HG02642 (cell line): ENCODE results near the gene CPM.
"Not testable (repeated sequence)": the region's sequence is repeated elsewhere in the genome, so short reads cannot be mapped to it uniquely, and the experiment has no call there.

Source experiments
- ATAC-seq: cut with Tn5 transposase; IDR thresholded peaks from one replicate; pipeline ENCODE4 v1.9.1; 2021; ENCODE audit warnings: mild to moderate bottlenecking; ENCODE audit not compliant: unreplicated experiment, poor library complexity

Gene CPM

GRCh38 chr12:68811573-68811972, 121.4 kb downstream of the CPM start:
- ATAC-seq: not testable (repeated sequence)

DNA sequence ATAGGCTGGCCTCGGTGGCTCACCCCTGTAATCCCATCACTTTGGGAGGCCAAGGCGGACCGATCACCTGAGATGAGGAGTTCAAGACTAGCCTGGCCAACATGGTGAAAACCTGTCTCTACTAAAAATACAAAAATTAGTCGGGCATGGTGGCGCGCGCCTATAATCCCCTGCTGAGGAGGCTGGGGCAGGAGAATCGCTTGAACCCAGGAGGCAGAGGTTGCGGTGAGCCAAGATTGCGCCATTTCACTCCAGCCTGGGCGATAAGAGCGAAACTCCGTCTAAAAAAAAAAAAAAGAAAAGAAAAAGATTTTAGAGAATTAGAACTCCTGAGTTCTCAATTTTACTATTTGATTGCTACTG, 123.0 kb downstream of the CPM start:
- not testable (repeated sequence) for ATAC-seq

DNA sequence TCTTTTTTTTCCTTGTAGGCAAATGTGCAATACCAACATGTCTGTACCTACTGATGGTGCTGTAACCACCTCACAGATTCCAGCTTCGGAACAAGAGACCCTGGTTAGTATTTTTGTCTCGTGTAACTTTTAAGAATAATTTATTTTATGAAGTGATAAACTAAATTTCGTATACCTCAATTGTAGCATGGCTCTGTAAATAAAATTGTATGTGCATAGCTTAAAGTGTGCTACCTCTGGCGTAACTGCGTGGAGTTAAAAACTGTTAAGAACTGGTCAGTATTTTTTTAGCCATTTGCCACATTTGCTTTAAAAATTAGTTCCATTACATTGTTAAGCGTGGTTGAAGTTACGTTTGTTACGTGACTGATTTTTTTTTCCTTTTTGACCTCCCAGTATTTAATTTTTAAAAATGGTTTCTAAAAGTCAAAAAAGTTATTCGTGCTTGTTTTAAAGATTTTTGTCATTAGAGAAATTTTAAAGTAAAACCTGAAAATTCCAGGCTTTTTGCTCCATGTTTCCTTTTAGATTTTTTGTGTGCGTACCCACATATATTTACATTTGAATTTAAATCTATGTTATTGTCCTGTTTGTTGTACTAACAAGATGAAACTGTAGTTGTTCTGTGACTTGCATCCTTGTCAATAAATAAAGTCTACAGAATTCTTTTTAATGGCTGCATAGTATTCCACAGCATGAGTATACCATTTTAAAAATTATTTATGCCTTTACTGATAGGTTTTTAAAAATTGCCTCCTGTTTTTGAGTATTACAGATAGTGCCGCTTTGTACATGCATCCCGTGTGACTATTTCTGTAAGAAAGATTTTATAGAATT, 123.6 kb downstream of the CPM start:
- ATAC-seq: no peak

- peak; percentile 60 for ATAC-seq
Measured at GRCh38 chr12:68808388-68809189, 124.4 kb downstream of the CPM start.

- ATAC-seq: peak; percentile 80
Measured at GRCh38 chr12:68807576-68808387, 125.2 kb downstream of the CPM start, which contains the start of gene MDM2. Gene MDM2 (plus strand): TSS chr12:68808177. CDS start chr12:68808478, 301 bp downstream.

GRCh38 chr12:68807274-68807575, 125.7 kb downstream of the CPM start:
- not testable (repeated sequence) for ATAC-seq

DNA sequence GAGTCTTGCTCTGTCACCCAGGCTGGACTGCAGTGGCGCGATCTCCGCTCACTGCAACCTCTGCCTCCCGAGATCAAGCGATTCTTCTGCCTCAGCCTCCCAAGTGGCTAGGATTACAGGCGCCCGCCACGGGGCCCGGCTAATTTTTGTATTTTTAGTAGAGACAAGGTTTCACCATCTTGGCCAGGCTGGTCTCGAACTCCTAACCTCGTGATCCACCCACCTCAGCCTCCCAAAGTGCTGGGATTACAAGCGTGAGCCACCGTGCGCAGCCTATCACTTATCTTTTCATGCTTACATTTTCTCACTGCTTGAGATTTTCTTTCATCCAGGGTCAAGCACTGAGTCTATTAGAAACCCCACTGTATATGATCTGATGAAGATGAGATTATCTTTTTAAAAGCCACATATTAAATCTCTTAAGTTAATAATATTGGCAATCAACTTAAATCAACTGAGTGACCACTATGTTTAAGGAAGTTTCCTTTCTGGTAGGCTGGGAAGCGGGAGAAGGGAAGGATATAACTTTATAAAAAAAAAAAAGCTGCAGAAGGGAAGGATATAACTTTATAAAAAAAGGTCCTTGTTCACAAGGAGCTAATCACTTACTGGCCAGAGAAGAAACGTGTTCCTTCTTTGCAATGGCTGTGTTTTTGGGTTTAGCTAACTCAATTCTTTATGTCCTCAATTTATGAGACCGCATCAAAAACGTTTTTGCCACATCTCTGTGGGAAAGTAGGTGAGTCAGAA, 126.3 kb downstream of the CPM start:
- ATAC-seq: no peak

DNA sequence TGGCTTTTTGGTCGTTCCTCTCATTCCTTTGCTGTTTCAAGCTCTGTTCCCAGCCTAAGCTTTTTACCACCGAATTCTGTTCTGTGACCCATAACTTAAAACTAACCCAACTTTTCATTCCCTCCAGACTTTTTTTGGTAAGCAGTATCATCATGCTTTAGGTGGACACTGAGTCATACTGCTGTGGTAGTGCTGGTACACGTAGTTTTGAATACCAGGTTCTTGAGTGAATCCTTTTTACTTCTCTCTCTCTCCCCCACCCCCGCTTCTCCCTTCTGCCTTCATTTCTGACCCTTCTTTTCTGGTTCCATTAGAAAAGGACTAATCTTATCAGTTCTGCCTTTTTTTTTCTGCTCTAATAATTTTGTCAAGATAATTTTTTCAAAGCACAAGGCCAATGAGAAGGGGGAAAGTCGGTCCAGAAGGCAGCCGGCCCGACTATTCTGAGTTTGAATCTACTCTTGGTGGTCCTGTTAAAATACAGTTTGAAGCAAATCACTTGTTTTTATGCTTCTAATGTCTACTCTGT, 127.3 kb downstream of the CPM start:
- ATAC-seq: no peak

DNA sequence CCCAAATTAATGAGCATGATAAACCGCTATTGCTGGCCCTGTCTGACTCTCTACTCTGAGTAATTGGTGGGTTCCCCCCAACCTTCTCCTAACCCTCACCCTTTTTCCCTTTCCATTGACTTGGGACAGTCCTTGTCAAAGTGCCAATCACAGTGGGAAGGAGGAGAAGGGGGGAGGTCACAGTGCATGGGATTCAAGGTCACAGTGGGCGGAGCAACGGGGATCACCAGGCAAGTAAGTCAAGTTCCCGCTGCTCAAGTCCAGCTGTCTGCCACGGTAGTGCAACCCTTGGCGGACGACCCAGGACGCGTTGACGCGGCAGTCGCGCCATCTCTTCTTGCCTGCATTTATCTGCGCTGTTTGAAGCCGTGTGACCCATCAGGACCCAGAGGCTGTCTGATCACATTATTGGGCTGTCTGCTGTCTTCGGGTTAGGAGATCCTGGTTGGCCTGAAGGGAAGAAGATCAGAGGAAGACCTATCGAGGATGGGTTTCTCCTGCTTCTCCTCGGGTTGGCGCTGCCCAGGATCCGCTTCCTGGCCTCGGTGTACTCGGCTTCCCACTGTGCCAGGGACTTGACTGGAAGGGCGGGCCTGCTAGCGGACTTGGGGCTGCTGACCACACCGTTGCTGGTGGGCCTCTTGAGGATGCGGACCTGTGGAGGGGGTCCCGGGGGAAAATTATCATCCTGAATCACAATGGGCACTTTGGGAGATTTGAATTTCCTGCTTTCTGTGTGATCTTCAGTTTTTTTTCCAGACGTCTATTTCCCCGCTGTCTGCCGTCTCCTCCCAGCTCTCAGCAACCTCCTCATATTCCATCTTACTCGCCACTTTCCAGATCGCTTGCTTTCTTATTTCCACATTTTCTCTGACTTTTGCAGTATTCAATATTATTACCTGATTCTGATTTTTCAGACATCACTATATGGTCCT, 128.0 kb downstream of the CPM start:
- no peak for ATAC-seq

DNA sequence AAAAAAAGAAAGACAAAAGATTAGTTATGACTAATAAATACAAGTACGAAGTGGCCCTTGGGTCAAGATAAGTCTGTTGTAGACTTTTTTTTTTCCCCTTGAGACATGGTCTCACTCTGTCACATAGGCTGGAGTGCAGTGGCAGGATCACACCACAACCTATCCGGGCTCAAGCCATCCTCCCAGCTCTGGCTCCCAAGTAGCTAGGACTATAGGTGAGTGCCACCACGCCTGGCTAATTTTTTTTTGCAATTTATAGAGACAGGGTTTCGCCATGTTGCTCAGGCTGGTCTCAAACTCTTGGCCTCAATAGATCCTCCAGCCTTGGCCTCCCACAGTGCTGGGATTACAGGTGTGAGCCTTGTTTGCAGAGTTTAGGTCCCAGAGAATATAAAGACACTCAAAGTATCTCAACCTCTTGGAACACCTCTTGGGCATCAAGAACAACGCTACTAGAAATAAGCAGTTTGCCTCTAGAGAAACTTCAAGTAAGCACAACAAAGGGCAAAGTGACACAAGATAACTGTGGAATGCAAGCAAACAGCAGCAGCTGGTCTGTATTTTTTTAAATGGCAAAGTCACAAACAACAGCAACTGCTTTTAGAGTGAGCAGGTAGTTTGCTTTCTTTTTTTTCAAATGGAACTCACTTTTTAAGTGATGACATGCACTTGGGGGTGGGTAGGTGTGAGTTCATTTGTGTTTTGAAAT, 128.9 kb downstream of the CPM start:
- ATAC-seq: no peak

- not testable (repeated sequence) for ATAC-seq
Measured at GRCh38 chr12:68802911-68803651, 129.9 kb downstream of the CPM start.

DNA sequence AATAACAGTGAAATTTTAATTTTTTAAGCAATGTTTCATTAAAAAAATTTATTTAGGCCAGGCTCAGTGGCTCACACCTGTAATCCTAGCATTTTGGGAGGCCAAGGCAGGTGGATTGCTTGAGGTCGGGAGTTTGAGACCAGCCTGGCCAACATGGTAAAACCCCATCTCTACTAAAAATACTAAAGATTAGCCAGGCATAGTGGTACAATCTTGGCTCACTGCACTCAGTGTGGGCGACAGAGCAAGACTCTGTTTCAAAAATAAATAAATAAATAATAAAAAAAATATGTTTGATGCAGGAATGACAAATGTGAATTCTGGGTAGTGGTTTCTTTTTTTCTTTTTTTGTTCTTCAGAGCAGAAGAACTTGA, 130.6 kb downstream of the CPM start:
- not testable (repeated sequence) for ATAC-seq
